GM18511 (cell line): ENCODE results near the gene TNK1.
"Not testable (repeated sequence)": the region's sequence is repeated elsewhere in the genome, so short reads cannot be mapped to it uniquely, and the experiment has no call there.

ENCODE experiments used
- ATAC-seq: cut with Tn5 transposase; IDR thresholded peaks from one replicate; pipeline ENCODE4 v1.9.1; 2021; ENCODE audit warnings: mild to moderate bottlenecking, moderate library complexity; ENCODE audit not compliant: unreplicated experiment

Gene TNK1

GRCh38 chr17:7354262-7354843, 26.5 kb upstream of the TNK1 start:
- ATAC-seq = no peak

- ATAC-seq = no peak
These were observed 25.8 kb upstream of the TNK1 start, which contains the start of gene TMEM95 for GRCh38 chr17:7355053-7355452. TSS of gene TMEM95 (plus strand) at chr17:7355156. CDS start at chr17:7355205, 49 bp downstream.

GRCh38 chr17:7355573-7355972, 25.3 kb upstream of the TNK1 start:
- no peak for ATAC-seq

GRCh38 chr17:7356072-7356549, 24.8 kb upstream of the TNK1 start:
- no peak for ATAC-seq

DNA sequence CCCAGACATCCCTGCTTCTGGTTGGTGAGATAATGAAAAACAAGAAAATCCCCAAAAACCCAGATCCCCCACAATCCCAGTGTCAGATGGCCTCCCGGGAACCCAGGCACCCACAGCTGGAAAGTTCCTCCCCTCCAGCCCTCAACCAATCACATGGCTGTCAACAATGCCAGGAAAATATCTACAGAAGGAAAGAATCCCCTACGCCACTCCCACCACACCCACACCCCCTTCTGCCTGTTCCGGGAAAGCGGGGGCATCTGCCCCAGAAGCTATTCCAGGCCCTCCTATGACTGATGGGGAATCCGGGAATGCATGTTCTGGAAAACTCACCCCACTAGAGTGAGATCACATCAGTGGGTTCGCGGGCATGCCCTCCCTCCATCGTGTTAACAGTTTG, 24.1 kb upstream of the TNK1 start:
- no peak for ATAC-seq

DNA sequence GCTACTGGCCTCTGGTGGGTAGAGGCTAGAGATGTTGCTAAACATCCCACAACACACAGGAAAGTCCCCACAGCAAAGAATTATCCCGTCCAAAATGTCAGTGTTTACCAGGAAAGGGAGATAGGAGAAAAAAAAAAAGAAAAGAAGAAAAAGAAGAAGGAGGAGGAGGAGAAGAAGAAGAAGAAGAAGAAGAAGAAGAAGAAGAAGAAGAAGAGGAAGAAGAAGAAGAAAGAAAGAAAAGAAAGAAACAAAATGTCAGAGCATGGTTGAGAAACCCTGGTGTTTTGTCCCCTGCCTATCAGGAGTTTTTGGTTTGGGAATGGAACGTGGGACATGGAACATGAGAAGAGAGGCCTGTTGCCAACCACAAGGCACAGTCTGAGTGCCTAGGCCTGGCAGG, 23.5 kb upstream of the TNK1 start:
- no peak for ATAC-seq

- no peak for ATAC-seq
These were observed 19.0 kb upstream of the TNK1 start for GRCh38 chr17:7361906-7362305.

DNA sequence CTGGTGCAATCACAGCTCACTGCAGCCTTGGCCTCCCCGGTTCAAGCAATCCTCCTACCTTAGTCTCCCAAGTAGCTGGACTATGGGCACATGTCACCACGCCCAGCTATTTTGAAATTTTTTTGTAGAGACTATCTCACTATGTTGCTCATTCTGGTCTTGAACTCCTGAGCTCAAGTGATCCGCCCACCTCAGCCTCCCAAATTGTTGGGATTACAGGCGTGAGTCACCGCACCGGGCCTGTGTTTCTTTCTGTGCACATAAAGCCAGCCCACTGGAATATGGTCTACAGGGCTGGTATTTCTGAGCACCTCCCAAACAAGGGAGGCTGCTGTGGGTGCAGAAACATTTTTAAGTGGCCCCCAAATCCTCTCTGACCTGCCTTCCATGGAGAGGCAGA, 17.6 kb upstream of the TNK1 start:
- no peak for ATAC-seq

DNA sequence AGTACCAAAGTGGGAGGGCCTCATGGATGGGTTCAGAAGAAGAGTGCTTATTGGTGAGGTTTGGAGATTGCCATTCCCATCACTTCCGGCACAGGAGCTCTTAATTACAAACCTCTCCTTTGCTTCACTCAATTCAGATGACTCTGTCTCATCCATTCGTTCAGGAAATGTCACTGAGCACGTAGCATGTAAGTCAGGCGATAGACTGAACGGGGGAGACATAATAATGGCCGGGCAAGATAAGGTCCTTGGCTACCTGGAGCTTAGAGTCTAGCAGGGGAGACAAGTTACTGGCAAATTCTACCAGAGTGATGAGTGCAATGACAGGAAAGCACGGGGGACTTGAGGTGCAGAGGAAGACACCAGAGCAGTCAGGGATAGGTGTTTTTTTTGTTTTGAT, 14.9 kb upstream of the TNK1 start:
- ATAC-seq = not testable (repeated sequence)

DNA sequence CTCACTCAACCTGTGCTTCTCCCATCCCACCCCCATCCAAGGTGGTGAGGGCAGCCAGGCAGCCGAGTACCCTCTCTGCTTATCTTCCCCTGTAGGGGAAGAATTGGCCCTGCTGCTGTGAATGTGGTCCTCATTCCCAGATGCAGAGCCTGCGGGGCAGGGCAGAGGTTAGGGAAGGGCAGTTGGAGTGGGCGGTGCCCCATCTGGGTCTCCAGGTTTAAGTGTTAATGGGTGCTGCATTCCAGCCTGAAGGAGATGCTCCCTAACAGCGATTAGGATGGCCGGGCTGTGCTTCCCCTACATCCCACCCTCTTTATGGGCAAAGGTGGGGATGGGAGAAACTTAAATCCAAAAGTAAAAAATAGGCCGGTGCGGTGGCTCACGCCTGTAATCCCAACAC, 13.8 kb upstream of the TNK1 start:
- no peak for ATAC-seq

DNA sequence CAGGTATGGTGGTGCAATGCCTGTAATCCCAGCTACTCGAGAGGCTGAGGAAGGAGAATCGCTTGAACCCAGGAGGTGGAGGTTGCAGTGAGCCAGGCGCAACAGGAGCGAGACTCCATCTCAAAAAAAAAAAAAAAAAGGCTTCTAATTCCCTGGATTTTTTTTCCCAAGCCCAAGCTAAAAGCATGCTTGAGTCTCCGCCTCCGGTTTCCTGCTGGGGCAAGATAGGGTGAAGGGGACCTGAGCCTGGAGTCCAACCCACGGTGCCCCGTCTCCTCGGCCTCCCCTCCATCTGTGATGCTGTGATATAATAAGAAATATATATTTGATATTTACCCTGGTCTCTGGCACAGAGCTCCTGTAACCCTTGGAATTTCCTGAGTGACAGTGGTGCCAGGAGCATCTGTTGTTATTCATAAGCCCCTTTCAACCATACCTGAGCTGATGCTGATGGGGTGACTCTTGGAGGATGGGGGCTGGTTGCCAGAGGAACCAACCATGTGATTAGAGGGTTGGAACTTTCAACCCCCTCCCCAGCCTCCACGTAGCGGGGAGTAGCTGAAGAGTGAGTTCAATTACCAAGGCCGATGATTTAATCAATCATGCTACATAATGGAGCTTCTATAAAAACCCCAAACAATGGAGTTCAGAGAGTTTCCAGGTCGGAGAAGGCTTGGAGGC, 12.8 kb upstream of the TNK1 start:
- ATAC-seq = no peak

GRCh38 chr17:7368599-7368994, 12.3 kb upstream of the TNK1 start:
- not testable (repeated sequence) for ATAC-seq

- no peak for ATAC-seq
These were observed 11.1 kb upstream of the TNK1 start for GRCh38 chr17:7369825-7370224.

GRCh38 chr17:7370853-7371252, 10.0 kb upstream of the TNK1 start:
- ATAC-seq = no peak

DNA sequence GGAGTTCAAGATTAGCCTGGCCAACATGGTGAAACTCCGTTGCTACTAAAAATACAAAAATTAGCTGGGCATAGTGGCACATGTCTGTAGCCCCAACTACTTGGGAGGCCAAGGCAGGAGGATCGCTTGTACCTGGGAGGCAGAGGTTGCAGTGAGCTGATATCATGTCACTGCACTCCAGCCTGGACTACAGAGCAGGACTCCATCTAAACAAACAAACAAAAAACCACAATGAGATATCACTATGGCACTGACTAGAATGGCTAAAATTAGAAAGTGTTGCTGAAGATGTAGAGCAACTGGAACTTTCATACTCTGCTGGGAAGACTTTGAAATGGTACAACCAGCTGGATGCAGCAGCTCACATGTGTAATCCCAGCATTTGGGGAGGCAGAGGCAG, 6.5 kb upstream of the TNK1 start:
- ATAC-seq = no peak

DNA sequence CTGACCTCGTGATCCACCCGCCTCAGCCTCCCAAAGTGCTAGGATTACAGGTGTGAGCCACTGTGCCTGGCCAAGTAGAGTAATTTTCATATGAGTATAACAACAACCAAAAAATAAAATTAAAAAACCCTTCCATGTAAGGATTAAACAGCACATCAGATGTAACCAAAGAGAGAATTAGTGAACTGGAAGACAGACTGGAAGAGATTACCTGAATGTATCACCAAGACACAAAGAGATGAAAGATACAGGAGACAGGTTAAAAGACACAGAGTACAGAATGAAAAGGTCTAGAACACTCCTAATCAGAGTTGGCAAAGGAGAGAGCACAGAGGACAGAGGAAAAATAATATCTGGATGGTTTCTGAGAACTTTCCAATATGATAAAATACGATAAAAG, 1.8 kb upstream of the TNK1 start:
- ATAC-seq = no peak

DNA sequence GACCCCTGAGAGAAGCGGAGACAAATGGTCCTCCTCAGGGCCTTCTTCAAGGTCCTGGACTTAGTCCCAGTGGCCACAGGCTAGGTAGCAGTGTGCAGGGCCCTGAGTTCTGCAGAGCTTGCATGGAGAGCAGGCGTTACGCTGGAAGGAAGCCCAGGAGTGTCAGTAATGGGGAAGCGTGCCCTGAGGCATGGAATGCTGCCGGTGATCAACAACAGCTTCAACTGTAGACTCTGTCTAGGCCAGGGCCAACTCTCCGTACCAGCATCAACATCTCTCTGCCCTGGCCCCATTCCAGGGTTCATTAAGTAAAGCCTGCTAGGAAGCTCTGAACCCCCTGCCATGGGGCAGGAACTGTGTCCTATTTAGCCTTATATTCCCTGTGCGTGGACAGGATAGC, 568 bp upstream of the TNK1 start:
- ATAC-seq = no peak

DNA sequence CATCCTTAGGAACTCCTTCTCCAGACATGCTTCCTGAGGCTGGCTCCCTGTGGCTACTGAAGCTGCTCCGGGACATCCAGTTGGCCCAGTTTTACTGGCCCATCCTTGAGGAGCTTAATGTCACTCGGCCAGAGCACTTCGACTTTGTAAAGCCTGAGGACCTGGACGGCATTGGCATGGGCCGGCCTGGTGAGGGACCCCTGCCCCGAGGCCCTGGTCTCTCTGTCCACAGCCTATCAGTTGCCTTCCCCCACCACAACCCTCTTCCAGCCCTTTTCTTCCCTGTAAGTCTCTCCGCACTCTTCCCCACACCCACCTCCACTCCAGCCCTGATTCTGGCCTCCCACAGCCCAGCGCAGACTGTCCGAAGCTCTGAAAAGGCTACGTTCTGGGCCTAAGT, 2.0 kb downstream of the TNK1 start:
- no peak for ATAC-seq

- ATAC-seq = no peak
These were observed 2.5 kb downstream of the TNK1 start for GRCh38 chr17:7383371-7383741.

GRCh38 chr17:7383742-7384488, 3.0 kb downstream of the TNK1 start:
- peak; percentile 78 for ATAC-seq

DNA sequence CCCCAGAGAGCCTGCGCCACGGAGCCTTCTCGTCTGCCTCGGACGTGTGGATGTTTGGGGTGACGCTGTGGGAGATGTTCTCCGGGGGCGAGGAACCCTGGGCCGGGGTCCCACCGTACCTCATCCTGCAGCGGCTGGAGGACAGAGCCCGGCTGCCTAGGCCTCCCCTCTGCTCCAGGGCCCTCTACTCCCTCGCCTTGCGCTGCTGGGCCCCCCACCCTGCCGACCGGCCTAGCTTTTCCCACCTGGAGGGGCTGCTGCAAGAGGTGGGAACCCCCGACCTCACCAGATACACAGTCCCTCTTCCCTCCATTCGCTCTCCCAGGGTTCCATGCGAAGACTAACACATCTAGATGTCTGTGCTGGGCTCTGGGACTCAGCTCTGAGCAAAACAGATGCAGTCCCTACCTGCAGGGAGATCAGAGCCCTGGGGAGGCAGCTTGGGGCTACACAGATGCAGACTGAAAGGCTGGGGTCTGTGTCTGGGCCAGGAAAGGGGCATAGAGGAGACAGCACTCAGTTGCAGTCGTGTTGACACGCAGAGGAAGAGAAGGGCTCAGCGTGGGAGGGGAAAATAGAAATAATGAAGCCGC, 3.7 kb downstream of the TNK1 start:
- ATAC-seq = no peak

- no peak for ATAC-seq
These were observed 8.0 kb downstream of the TNK1 start for GRCh38 chr17:7388856-7389255.
